Endothelial cell of umbilical vein (primary cell): Measurements from ENCODE around the gene ADARB1. TPM values are rescaled to one million over a fixed set of nuclear protein-coding genes. Genes with fewer than 3 reads are reported as not detected.

Experiments
- BruUV-seq: library from RNA; stranded (reverse); fragments of 400-500 nt; replicated peaks from 2 replicates; lab custom pipeline; 2021; lab: Mats Ljungman, UMichigan
- CTCF ChIA-PET: fragments of 300-600, 350-600 bp; sonication (Branson Sonifier 250); formaldehyde crosslinking; loops from one replicate; lab custom pipeline; 2021; ENCODE audit warnings: antibody characterized with exemption, inconsistent platforms; lab: Charles Lee
- POLR2A ChIA-PET: fragments of 300-600, 350-600 bp; sonication (Branson Sonifier 250); formaldehyde crosslinking; loops from one replicate; lab custom pipeline; 2021; ENCODE audit warnings: antibody characterized with exemption, inconsistent platforms; lab: Charles Lee
- DNase-seq: peaks from one replicate; pipeline ENCODE4 v3.0.0-alpha.2; 2011; ENCODE audit warnings: low read depth, low spot score
- FAIRE-seq: peaks from 2 replicates; lab custom pipeline; 2011; peaks lifted over from hg19 to GRCh38; lab: Jason Lieb, UNC
- H2AFZ ChIP-seq: 2 replicates; pipeline ENCODE4 v1.6.0; 2012; ENCODE audit warnings: low read depth, low read length, control low read depth, inconsistent platforms
- H3K27ac ChIP-seq: 2 replicates; pipeline ENCODE4 v1.5.1; 2011; ENCODE audit warnings: low read depth, mild to moderate bottlenecking, control low read depth, low read length, moderate library complexity; ENCODE audit not compliant: insufficient read depth
- H3K27me3 ChIP-seq, 2 experiments: 2 replicates each; pipeline versions ENCODE4 v1.6.0 to v1.6.1; 2011; ENCODE audit warnings: low read length in 2 of 2, mixed read lengths in 1 of 2; ENCODE audit not compliant: control insufficient read depth in 2 of 2, insufficient read depth in 2 of 2
- H3K36me3 ChIP-seq, 2 experiments: 2 replicates in 1 of 2; 3 replicates in 1 of 2; pipeline ENCODE4 v1.5.1; 2011; ENCODE audit warnings: low read length in 2 of 2, mild to moderate bottlenecking in 1 of 2, moderate library complexity in 1 of 2; ENCODE audit not compliant: control insufficient read depth in 2 of 2, insufficient read depth in 2 of 2; ENCODE audit errors: extremely low read depth in 1 of 2
- H3K4me1 ChIP-seq: 3 replicates; pipeline ENCODE4 v1.5.1; 2011; ENCODE audit warnings: mild to moderate bottlenecking, low read length; ENCODE audit not compliant: control insufficient read depth, insufficient read depth; ENCODE audit errors: extremely low read depth
- H3K4me2 ChIP-seq: 2 replicates; pipeline ENCODE4 v1.6.1; 2011; ENCODE audit warnings: low read length, control low read depth, mixed read lengths; ENCODE audit not compliant: insufficient read depth
- H3K4me3 ChIP-seq, 3 experiments: fragments of 200-600 bp in 1 of 3; sonication (generic), shearing (Covaris generic) in 1 of 3; replicated peaks in 1 of 3; 2 replicates each; pipeline ENCODE4 v1.5.1; 2011 to 2016; ENCODE audit warnings: control low read depth in 3 of 3, low read length in 3 of 3, mild to moderate bottlenecking in 2 of 3, inconsistent platforms in 1 of 3, low read depth in 1 of 3, moderate library complexity in 1 of 3; ENCODE audit not compliant: insufficient read depth in 1 of 3
- H3K79me2 ChIP-seq: 2 replicates; pipeline ENCODE4 v1.6.0; 2012; ENCODE audit warnings: low read length, inconsistent platforms; ENCODE audit not compliant: control insufficient read depth, insufficient read depth
- H3K9ac ChIP-seq: replicated peaks from 2 replicates; pipeline ENCODE3; 2011; ENCODE audit warnings: low read length, control low read depth; ENCODE audit not compliant: insufficient read depth; ENCODE audit errors: extremely low read depth
- H3K9me1 ChIP-seq: replicated peaks from 3 replicates; pipeline ENCODE4 v1.6.0; 2011; ENCODE audit warnings: mild to moderate bottlenecking, low read length; ENCODE audit not compliant: control insufficient read depth, insufficient read depth; ENCODE audit errors: extremely low read depth
- H3K9me3 ChIP-seq: replicated peaks from 2 replicates; pipeline ENCODE4 v1.5.1; 2012; ENCODE audit warnings: low read length, inconsistent platforms; ENCODE audit not compliant: control insufficient read depth, insufficient read depth
- H4K20me1 ChIP-seq: replicated peaks from 2 replicates; pipeline ENCODE3; 2011; ENCODE audit warnings: mild to moderate bottlenecking, low read length; ENCODE audit not compliant: control insufficient read depth, insufficient read depth; ENCODE audit errors: extremely low read depth
- CTCF ChIP-seq, 2 donors: IDR thresholded peaks; 1 replicate in 1 of 2; 2 replicates in 1 of 2; pipeline ENCODE4 v1.5.1; 2011; ENCODE audit warnings: low read length in 2 of 2, mild to moderate bottlenecking in 2 of 2, moderate library complexity in 2 of 2, control low read depth in 1 of 2, inconsistent platforms in 1 of 2, low read depth in 1 of 2; ENCODE audit not compliant: insufficient read depth in 1 of 2; ENCODE audit errors: extremely low read depth in 1 of 2
- EZH2 ChIP-seq: IDR thresholded peaks from 2 replicates; pipeline ENCODE4 v1.6.1; 2012; ENCODE audit warnings: borderline replicate concordance, low read depth, mild to moderate bottlenecking, moderate library complexity, low read length, inconsistent platforms; ENCODE audit not compliant: severe bottlenecking
- FOS ChIP-seq: IDR thresholded peaks from 2 replicates; pipeline ENCODE4 v1.6.1; 2011; ENCODE audit warnings: mild to moderate bottlenecking, low read length, moderate library complexity, borderline replicate concordance; ENCODE audit not compliant: insufficient read depth
- GATA2 ChIP-seq: IDR thresholded peaks from 2 replicates; pipeline ENCODE4 v1.7.0; 2011; ENCODE audit warnings: low read depth, mild to moderate bottlenecking, moderate library complexity, mixed read lengths, low read length; ENCODE audit not compliant: insufficient read length, insufficient read depth
- JUN ChIP-seq: IDR thresholded peaks from 2 replicates; pipeline ENCODE4 v1.6.1; 2011; ENCODE audit warnings: borderline replicate concordance, low read depth; ENCODE audit not compliant: insufficient read length, insufficient read depth
- MYC ChIP-seq: IDR thresholded peaks from one replicate; pipeline ENCODE4 v1.6.1; 2011; ENCODE audit warnings: mild to moderate bottlenecking, low read depth, low read length
- POLR2A ChIP-seq: IDR thresholded peaks from 2 replicates; pipeline ENCODE4 v1.6.1; 2012; ENCODE audit warnings: low read depth, mild to moderate bottlenecking, control low read depth, low read length
- POLR2AphosphoS5 ChIP-seq: IDR thresholded peaks from 2 replicates; pipeline ENCODE4 v1.6.1; 2012; ENCODE audit warnings: low read depth, mild to moderate bottlenecking, control low read depth, low read length, moderate library complexity; ENCODE audit not compliant: insufficient read depth
- dilution Hi-C: fragments of 300-500 bp; cut with MboI; formaldehyde crosslinking; loops from one replicate; pipeline ENCODE4 v1.15.0; 2019; ENCODE audit warnings: low sequenced_read_pairs; ENCODE audit not compliant: extremely low pct_ligation_motif_present
- intact Hi-C: fragments of 100-400 bp; cut with micrococcal nuclease; formaldehyde crosslinking; loops from one replicate; pipeline ENCODE4 v1.10.0; 2022
- polyA plus RNA-seq, 4 experiments: library from polyadenylated mRNA; depleted of rRNA in 3 of 4; stranded (reverse) in 3 of 4; unstranded in 1 of 4; fragments of >200 nt; gene quantifications; 2 replicates each; pipeline versions ENCODE4 v1.2.1 to v1.2.3, GENCODE V29; 2011 to 2012; ENCODE audit warnings: missing spikeins in 1 of 4
- total RNA-seq: library from RNA; stranded (reverse); gene quantifications from 2 replicates; pipeline ENCODE4 v1.2.3, GENCODE V29; 2021
- TF ChIP-seq, protein P1 (sequence below): IDR thresholded peaks from 2 replicates; pipeline ENCODE4 v1.6.1; 2011; ENCODE audit not compliant: insufficient read depth, insufficient read length

The ADARB1 gene
- total and polyA plus RNA-seq, 2 donors (not counting 3 experiments of a cell fraction or from before 2014, with no cell fraction given), result 32.5 to 54.3 TPM

DNA sequence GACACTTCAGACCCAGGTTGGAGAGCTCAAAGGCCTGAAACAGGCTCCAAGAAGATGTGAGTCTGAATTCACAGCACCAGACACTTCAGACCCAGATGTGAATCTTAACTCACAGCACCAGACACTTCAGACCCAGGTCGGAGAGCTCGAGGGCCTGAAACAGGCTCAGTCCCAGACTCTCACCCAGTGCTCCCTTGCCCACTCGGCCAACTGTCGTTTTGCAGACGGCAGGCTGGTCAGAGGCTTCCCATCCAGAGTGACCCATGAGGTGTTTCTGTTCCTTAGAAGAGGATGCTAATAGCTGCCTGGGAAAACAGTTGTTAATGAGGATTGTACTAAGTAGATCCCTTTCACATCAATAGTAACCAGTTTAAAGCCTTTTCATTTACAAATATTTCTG is 88.4 kb downstream of the ADARB1 start:
- ChIA-PET POLR2A (no interaction called here), CTCF (interaction anchor here (0.5 kb wide), 1 partner anchor 68 kb away, joined by 3 read pairs; no protein-coding TSS in a partner anchor)
- H2AFZ ChIP-seq, result no peak overlapping the region
- H3K27ac ChIP-seq, result no peak overlapping the region
- intact Hi-C loops, result no loop called here
- no peak for FAIRE-seq
- no peak overlapping the region for H3K9ac ChIP-seq
- no peaks in the 10 kb centered on the region for H3K27me3 ChIP-seq
- H3K4me1 ChIP-seq, result no peaks in the 10 kb centered on the region
- H3K4me2 ChIP-seq, result no peak overlapping the region
- no peaks in the 10 kb centered on the region for H3K9me3 ChIP-seq
- H3K4me3 ChIP-seq, result no peak overlapping the region
- H3K36me3 ChIP-seq, result no peaks in the 10 kb centered on the region
- BruUV-seq, result no TSS peak
- H3K9me1 ChIP-seq, result no peaks in the 10 kb centered on the region
- TF ChIP-seq CTCF (IDR thresholded peaks at IDR 0.05; ENCODE audit: extremely low read depth in 1 of 2, insufficient read depth in 1 of 2, low read depth in 1 of 2, low read length in 2 of 2), result no peak
- no peak for TF ChIP-seq JUN
- no peak for TF ChIP-seq FOS
- TF ChIP-seq POLR2A, result no peak
- TF ChIP-seq, protein P1, sequence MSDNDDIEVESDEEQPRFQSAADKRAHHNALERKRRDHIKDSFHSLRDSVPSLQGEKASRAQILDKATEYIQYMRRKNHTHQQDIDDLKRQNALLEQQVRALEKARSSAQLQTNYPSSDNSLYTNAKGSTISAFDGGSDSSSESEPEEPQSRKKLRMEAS, result no peak
- TF ChIP-seq MYC, result no peak
- TF ChIP-seq GATA2, result no peak
- no peak for TF ChIP-seq POLR2AphosphoS5
- no peak for TF ChIP-seq EZH2
- no peaks in the 10 kb centered on the region for H3K79me2 ChIP-seq
- DNase-seq, result no peak
- dilution Hi-C loops, result no loop called here
- no peaks in the 10 kb centered on the region for H4K20me1 ChIP-seq
